ENCODE results near the gene CCL22.

GRCh38 chr16:57381791-57382534, 23.4 kb downstream of the CCL22 start:
- TF ChIP-seq CTCF (conservative IDR thresholded peaks at IDR 0.05; ENCODE audit: low read length), result no peak
- TF ChIP-seq EZH2phosphoT487 (IDR thresholded peaks at IDR 0.05; ENCODE audit: borderline replicate concordance), result no peak
